H9 (cell line): Measurements from ENCODE around the gene FBXL7. TPM values are rescaled to one million over a fixed set of nuclear protein-coding genes. Genes with fewer than 3 reads are reported as not detected.

Source experiments
- DNase-seq: peaks from one replicate; pipeline ENCODE4 v3.0.0-alpha.2; 2017
- H2AFZ ChIP-seq: one replicate; pipeline ENCODE4 v1.6.1; 2013; ENCODE audit warnings: mild to moderate bottlenecking, low read length, control low read depth, moderate library complexity
- H2AK5ac ChIP-seq: 2 replicates; pipeline ENCODE4 v1.6.1; 2013; ENCODE audit warnings: low read length, control low read depth, mixed read lengths; ENCODE audit not compliant: insufficient read length
- H2BK120ac ChIP-seq: one replicate; pipeline ENCODE4 v1.6.1; 2013; ENCODE audit warnings: low read depth, mild to moderate bottlenecking, low read length, control low read depth, inconsistent platforms; ENCODE audit not compliant: poor library complexity, severe bottlenecking
- H2BK12ac ChIP-seq: 2 replicates; pipeline ENCODE4 v1.6.1; 2013; ENCODE audit warnings: low read length, control low read depth, mixed read lengths, low read depth; ENCODE audit not compliant: insufficient read length
- H2BK15ac ChIP-seq: 2 replicates; pipeline ENCODE4 v1.6.1; 2013; ENCODE audit warnings: low read depth, low read length, control low read depth
- H2BK20ac ChIP-seq: one replicate; pipeline ENCODE4 v1.6.1; 2013; ENCODE audit warnings: low read depth, mild to moderate bottlenecking, low read length, control low read depth, inconsistent platforms; ENCODE audit not compliant: poor library complexity, severe bottlenecking
- H2BK5ac ChIP-seq: 2 replicates; pipeline ENCODE4 v1.6.1; 2013; ENCODE audit warnings: low read length, control low read depth, mixed read lengths; ENCODE audit not compliant: insufficient read length
- H3K14ac ChIP-seq: 2 replicates; pipeline ENCODE4 v1.6.1; 2013; ENCODE audit warnings: low read length, control low read depth; ENCODE audit not compliant: insufficient read depth
- H3K18ac ChIP-seq: 2 replicates; pipeline ENCODE4 v1.6.1; 2013; ENCODE audit warnings: low read depth, mild to moderate bottlenecking, mixed read lengths, low read length, control low read depth; ENCODE audit not compliant: insufficient read length
- H3K23ac ChIP-seq: 2 replicates; pipeline ENCODE4 v1.6.1; 2013; ENCODE audit warnings: low read length, control low read depth, mixed read lengths, low read depth; ENCODE audit not compliant: insufficient read length
- H3K23me2 ChIP-seq: 2 replicates; pipeline ENCODE4 v1.6.1; 2013; ENCODE audit warnings: low read depth, mild to moderate bottlenecking, mixed read lengths, low read length, control low read depth; ENCODE audit not compliant: insufficient read length, poor library complexity, severe bottlenecking
- H3K27ac ChIP-seq: 2 replicates; pipeline ENCODE4 v1.5.1; 2013; ENCODE audit warnings: low read length, control low read depth, mixed read lengths, low read depth; ENCODE audit not compliant: insufficient read length
- H3K27me3 ChIP-seq: 2 replicates; pipeline ENCODE4 v1.6.1; 2013; ENCODE audit warnings: low read length, control low read depth, inconsistent platforms; ENCODE audit not compliant: insufficient read depth
- H3K4ac ChIP-seq: 2 replicates; pipeline ENCODE4 v1.6.1; 2013; ENCODE audit warnings: low read depth, mild to moderate bottlenecking, control low read depth, inconsistent platforms, low read length, moderate library complexity
- H3K4me1 ChIP-seq: 2 replicates; pipeline ENCODE4 v1.6.1; 2013; ENCODE audit warnings: low read length, control low read depth, inconsistent platforms; ENCODE audit not compliant: insufficient read depth
- H3K4me2 ChIP-seq: 2 replicates; pipeline ENCODE4 v1.6.1; 2013; ENCODE audit warnings: low read length, control low read depth, mixed read lengths; ENCODE audit not compliant: insufficient read length, insufficient read depth
- H3K56ac ChIP-seq: 2 replicates; pipeline ENCODE4 v1.6.1; 2013; ENCODE audit warnings: low read depth, mild to moderate bottlenecking, mixed read lengths, low read length, control low read depth; ENCODE audit not compliant: insufficient read length
- H3K79me1 ChIP-seq: 2 replicates; pipeline ENCODE4 v1.6.1; 2013; ENCODE audit warnings: low read depth, mild to moderate bottlenecking, moderate library complexity, low read length, control low read depth, inconsistent platforms; ENCODE audit not compliant: insufficient read depth, poor library complexity, severe bottlenecking
- H3K79me2 ChIP-seq: 2 replicates; pipeline ENCODE4 v1.6.1; 2013; ENCODE audit warnings: low read length, control low read depth, inconsistent platforms; ENCODE audit not compliant: insufficient read depth
- H3K9ac ChIP-seq: 2 replicates; pipeline ENCODE4 v1.6.1; 2013; ENCODE audit warnings: low read length, control low read depth, mixed read lengths; ENCODE audit not compliant: insufficient read length; ENCODE audit errors: extremely low read depth
- H3K9me3 ChIP-seq: one replicate; pipeline ENCODE4 v1.6.1; 2013; ENCODE audit warnings: low read depth, low read length, inconsistent platforms; ENCODE audit not compliant: control insufficient read depth
- H3T11ph ChIP-seq: one replicate; pipeline ENCODE4 v1.6.1; 2013; ENCODE audit warnings: mild to moderate bottlenecking, low read length, control low read depth, inconsistent platforms
- H4K20me1 ChIP-seq: one replicate; pipeline ENCODE4 v1.6.1; 2013; ENCODE audit not compliant: control insufficient read depth, insufficient read length, insufficient read depth
- H4K5ac ChIP-seq: 2 replicates; pipeline ENCODE4 v1.6.1; 2013; ENCODE audit warnings: low read depth, mild to moderate bottlenecking, mixed read lengths, low read length, control low read depth; ENCODE audit not compliant: insufficient read length
- H4K8ac ChIP-seq: replicated peaks from 2 replicates; pipeline ENCODE4 v1.6.1; 2013; ENCODE audit warnings: low read length, control low read depth, mixed read lengths, low read depth; ENCODE audit not compliant: insufficient read length
- H4K91ac ChIP-seq: 2 replicates; pipeline ENCODE4 v1.6.1; 2013; ENCODE audit warnings: low read depth, mild to moderate bottlenecking, moderate library complexity, mixed read lengths, low read length, control low read depth; ENCODE audit not compliant: insufficient read length
- H3K27ac Mint-ChIP-seq, 3 experiments: 2 replicates in 2 of 3; 3 replicates in 1 of 3; pipeline ENCODE4 v1.8.0; 2020 to 2021; ENCODE audit warnings: mixed read lengths in 3 of 3, mild to moderate bottlenecking in 1 of 3, moderate library complexity in 1 of 3
- H3K27me3 Mint-ChIP-seq: 2 replicates; pipeline ENCODE4 v1.8.0; 2021; ENCODE audit warnings: low read depth, mild to moderate bottlenecking, moderate library complexity, mixed read lengths
- H3K36me3 Mint-ChIP-seq, 3 experiments: 2 replicates in 2 of 3; 3 replicates in 1 of 3; pipeline ENCODE4 v1.8.0; 2020 to 2021; ENCODE audit warnings: low read depth in 3 of 3, mixed read lengths in 3 of 3; ENCODE audit not compliant: insufficient read depth in 1 of 3
- H3K4me1 Mint-ChIP-seq, 2 experiments: 2 replicates each; pipeline ENCODE4 v1.8.0; 2020; ENCODE audit warnings: mixed read lengths in 2 of 2
- H3K4me3 Mint-ChIP-seq, 2 experiments: 2 replicates in 1 of 2; 3 replicates in 1 of 2; pipeline ENCODE4 v1.8.0; 2020 to 2021; ENCODE audit warnings: mild to moderate bottlenecking in 2 of 2, mixed read lengths in 2 of 2, moderate library complexity in 1 of 2
- H3K9me3 Mint-ChIP-seq, 2 experiments: 2 replicates in 1 of 2; 3 replicates in 1 of 2; pipeline ENCODE4 v1.8.0; 2020; ENCODE audit warnings: mild to moderate bottlenecking in 2 of 2, mixed read lengths in 2 of 2, moderate library complexity in 1 of 2
- WGBS: extraction: QIAGEN DNeasy Blood & Tissue Kit; methylation state at CpG from one replicate; pipeline ENCODE4 v1.1.7; 2013; ENCODE audit warnings: missing lambda C conversion rate, low lambda C conversion rate, mixed read lengths; ENCODE audit not compliant: insufficient read length; ENCODE audit errors: extremely low coverage; 5-methylcytosine and 5-hydroxymethylcytosine counted together
- total RNA-seq: library from RNA; stranded (reverse); gene quantifications from 2 replicates; pipeline ENCODE4 v1.2.1, GENCODE V29; 2021
- TF ChIP-seq, protein P1 (sequence below): fragments of 200-600 bp; sonication (generic); conservative IDR thresholded peaks from 3 replicates; pipeline ENCODE4 v1.8.0; 2021; ENCODE audit warnings: antibody characterized with exemption, mild to moderate bottlenecking

Gene FBXL7
- total RNA-seq, 1 experiment from 2014 or later: 14.6 TPM

- H3K18ac ChIP-seq: no peak overlapping the region
- WGBS: no CpG with 5 or more reads among the region's 1 CpG
- no peaks in the 10 kb centered on the region for H3K9me3 Mint-ChIP-seq
- TF ChIP-seq, protein P1, sequence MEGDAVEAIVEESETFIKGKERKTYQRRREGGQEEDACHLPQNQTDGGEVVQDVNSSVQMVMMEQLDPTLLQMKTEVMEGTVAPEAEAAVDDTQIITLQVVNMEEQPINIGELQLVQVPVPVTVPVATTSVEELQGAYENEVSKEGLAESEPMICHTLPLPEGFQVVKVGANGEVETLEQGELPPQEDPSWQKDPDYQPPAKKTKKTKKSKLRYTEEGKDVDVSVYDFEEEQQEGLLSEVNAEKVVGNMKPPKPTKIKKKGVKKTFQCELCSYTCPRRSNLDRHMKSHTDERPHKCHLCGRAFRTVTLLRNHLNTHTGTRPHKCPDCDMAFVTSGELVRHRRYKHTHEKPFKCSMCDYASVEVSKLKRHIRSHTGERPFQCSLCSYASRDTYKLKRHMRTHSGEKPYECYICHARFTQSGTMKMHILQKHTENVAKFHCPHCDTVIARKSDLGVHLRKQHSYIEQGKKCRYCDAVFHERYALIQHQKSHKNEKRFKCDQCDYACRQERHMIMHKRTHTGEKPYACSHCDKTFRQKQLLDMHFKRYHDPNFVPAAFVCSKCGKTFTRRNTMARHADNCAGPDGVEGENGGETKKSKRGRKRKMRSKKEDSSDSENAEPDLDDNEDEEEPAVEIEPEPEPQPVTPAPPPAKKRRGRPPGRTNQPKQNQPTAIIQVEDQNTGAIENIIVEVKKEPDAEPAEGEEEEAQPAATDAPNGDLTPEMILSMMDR: no peak
- no peak overlapping the region for H3K4ac ChIP-seq
- no peak overlapping the region for H3T11ph ChIP-seq
- H3K4me1 ChIP-seq: no peaks in the 10 kb centered on the region
- H2AFZ ChIP-seq: no peak overlapping the region
- H2BK20ac ChIP-seq: no peak overlapping the region
- H3K4me1 Mint-ChIP-seq: peaks cover 21 to 27% of the 10 kb centered on the region in 2 experiments
- no peak overlapping the region for H3K27ac ChIP-seq
- H3K79me1 ChIP-seq: peaks cover 2% of the 10 kb centered on the region
- no peaks in the 10 kb centered on the region for H3K36me3 Mint-ChIP-seq
- no peaks in the 10 kb centered on the region for H3K27me3 ChIP-seq
- no peaks in the 10 kb centered on the region for H3K9me3 ChIP-seq
- H3K9ac ChIP-seq: no peak overlapping the region
- no peak overlapping the region for H3K4me3 Mint-ChIP-seq
- no peak overlapping the region for H2AK5ac ChIP-seq
- H3K27me3 Mint-ChIP-seq: no peaks in the 10 kb centered on the region
- no peak overlapping the region for H2BK12ac ChIP-seq
- no peak overlapping the region for H3K56ac ChIP-seq
- H4K20me1 ChIP-seq: no peaks in the 10 kb centered on the region
- no peak overlapping the region for H2BK120ac ChIP-seq
- no peak overlapping the region for H4K5ac ChIP-seq
- no peak overlapping the region for H3K23ac ChIP-seq
- H3K14ac ChIP-seq: no peak overlapping the region
- no peak overlapping the region for H2BK5ac ChIP-seq
- H3K79me2 ChIP-seq: peaks cover 3% of the 10 kb centered on the region; the same call in 1 of the 2 replicates
- no peak overlapping the region for H4K91ac ChIP-seq
- H3K4me2 ChIP-seq: no peak overlapping the region
- no peaks in the 10 kb centered on the region for H3K23me2 ChIP-seq
- H3K27ac Mint-ChIP-seq: no peak overlapping the region
- no peak overlapping the region for H4K8ac ChIP-seq
- no peak overlapping the region for H2BK15ac ChIP-seq
- DNase-seq: no peak
These were observed 74.1 kb downstream of the FBXL7 start for GRCh38 chr5:15574128-15574527.
